ENCODE measurements around the gene TMPRSS11F.

Gene TMPRSS11F

GRCh38 chr4:68141852-68142251, 12.2 kb upstream of the TMPRSS11F start (continued):
- TF ChIP-seq ZNF280D (tag by site-specific recombination; IDR thresholded peaks at IDR 0.05), result no peak
- TF ChIP-seq ZNF513 (tag by site-specific recombination; IDR thresholded peaks at IDR 0.05), result no peak
- TF ChIP-seq ZNF404 (tag by site-specific recombination; IDR thresholded peaks at IDR 0.05), result no peak
- no peak for TF ChIP-seq ZNF600 (tag by site-specific recombination; IDR thresholded peaks at IDR 0.05)

- Histone ChIP-seq H3K27ac (ENCODE audit: extremely low read depth, low read depth, low read length) (no peak overlapping the region), H3K4me1 (ENCODE audit: control insufficient read depth, insufficient read depth, low read length) (no peaks in the 10 kb centered on the region), H3K9me3 (ENCODE audit: control insufficient read depth, insufficient read depth, low read depth, low read length) (no peaks in the 10 kb centered on the region), H3K36me3 (ENCODE audit: control insufficient read depth in 2 of 2, insufficient read depth in 1 of 2, low read length in 2 of 2) (no peaks in the 10 kb centered on the region), H3K4me3 (ENCODE audit: low read depth, low read length) (no peak overlapping the region)
- no peak for TF ChIP-seq ZNF548 (tag by site-specific recombination; IDR thresholded peaks at IDR 0.05)
- TF ChIP-seq ZNF223 (tag by site-specific recombination; IDR thresholded peaks at IDR 0.05), result no peak
- TF ChIP-seq ZNF366 (tag by site-specific recombination; conservative IDR thresholded peaks at IDR 0.05), result no peak
- no peak for TF ChIP-seq ZNF354C (tag by site-specific recombination; IDR thresholded peaks at IDR 0.05; ENCODE audit: borderline replicate concordance, low read depth)
- TF ChIP-seq ZFP41 (tag by site-specific recombination; IDR thresholded peaks at IDR 0.05; ENCODE audit: borderline replicate concordance), result no peak
- no peak for TF ChIP-seq ZNF610 (tag by site-specific recombination; IDR thresholded peaks at IDR 0.05; ENCODE audit: borderline replicate concordance)
- TF ChIP-seq ZNF624 (tag by site-specific recombination; IDR thresholded peaks at IDR 0.05), result no peak
- TF ChIP-seq ZFP3 (tag by site-specific recombination; IDR thresholded peaks at IDR 0.05; ENCODE audit: low read depth), result no peak
- TF ChIP-seq ZBTB21 (tag by site-specific recombination; IDR thresholded peaks at IDR 0.05), result no peak
- no peak for TF ChIP-seq ZBTB11 (tag by site-specific recombination; conservative IDR thresholded peaks at IDR 0.05; ENCODE audit: low read depth)
- TF ChIP-seq ZNF837 (tag by site-specific recombination; IDR thresholded peaks at IDR 0.05), result no peak
- TF ChIP-seq ZNF311 (tag by site-specific recombination; IDR thresholded peaks at IDR 0.05; ENCODE audit: borderline replicate concordance), result no peak
- no peak for TF ChIP-seq INSM2 (tag by site-specific recombination; IDR thresholded peaks at IDR 0.05)
- no peak for TF ChIP-seq ZNF335 (tag by site-specific recombination; conservative IDR thresholded peaks at IDR 0.05)
- ChIA-PET POLR2A (no interaction called here), CTCF (no interaction called here)
Measured at GRCh38 chr4:68132342-68132741, 2.7 kb upstream of the TMPRSS11F start.

Measured in HEK293 (cell line).